C4-2B (cell line): ENCODE results near the gene GALNT10.

Experiments
- H3K27ac ChIP-seq: fragments of 450-650 bp; 2 replicates; pipeline ENCODE4 v1.5.1; 2017
- ZFX ChIP-seq: fragments of 450-650 bp; IDR thresholded peaks from 2 replicates; pipeline ENCODE4 v1.6.1; 2017
- TF ChIP-seq, protein P1 (sequence below): fragments of 450-650 bp; conservative IDR thresholded peaks from 2 replicates; pipeline ENCODE4 v1.5.1; 2017; ENCODE audit warnings: mild to moderate bottlenecking

GALNT10 gene

DNA sequence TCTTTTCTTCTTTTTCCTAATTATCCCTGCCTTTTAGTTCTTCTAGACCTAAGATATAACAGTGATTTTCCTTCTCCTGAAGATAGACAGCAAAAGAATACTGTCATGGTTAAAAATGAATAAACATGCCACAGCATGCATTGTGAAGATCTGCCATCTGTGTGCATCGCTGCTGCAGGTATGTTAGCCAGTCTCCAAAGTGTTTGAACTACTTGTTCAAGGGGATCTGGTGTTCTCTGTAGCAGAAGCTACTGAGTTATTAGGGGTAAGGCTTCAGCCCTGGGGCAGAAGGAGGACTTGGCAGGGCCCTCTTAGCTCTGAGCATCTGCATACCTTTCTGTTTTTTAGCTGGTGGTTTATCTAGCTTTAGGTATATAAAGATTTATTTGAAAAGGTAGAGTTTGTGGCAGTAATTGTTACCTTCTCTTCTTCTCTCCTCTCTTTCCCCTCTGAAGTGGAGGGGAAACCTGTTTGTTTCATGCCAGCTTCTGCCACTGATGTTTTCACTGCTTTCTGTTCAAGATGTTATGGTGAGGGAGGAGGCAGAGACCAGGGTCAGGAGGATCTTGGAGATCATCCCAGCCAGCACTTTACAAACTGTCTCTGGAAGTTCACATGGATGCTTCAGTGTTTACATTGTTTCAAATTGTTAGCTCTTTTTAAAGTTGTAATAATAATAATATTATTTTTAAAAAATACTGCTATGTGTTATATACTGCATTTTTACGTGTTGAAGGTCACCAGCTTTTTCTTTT lies 25.2 kb downstream of the GALNT10 start:
- TF ChIP-seq, protein P1, sequence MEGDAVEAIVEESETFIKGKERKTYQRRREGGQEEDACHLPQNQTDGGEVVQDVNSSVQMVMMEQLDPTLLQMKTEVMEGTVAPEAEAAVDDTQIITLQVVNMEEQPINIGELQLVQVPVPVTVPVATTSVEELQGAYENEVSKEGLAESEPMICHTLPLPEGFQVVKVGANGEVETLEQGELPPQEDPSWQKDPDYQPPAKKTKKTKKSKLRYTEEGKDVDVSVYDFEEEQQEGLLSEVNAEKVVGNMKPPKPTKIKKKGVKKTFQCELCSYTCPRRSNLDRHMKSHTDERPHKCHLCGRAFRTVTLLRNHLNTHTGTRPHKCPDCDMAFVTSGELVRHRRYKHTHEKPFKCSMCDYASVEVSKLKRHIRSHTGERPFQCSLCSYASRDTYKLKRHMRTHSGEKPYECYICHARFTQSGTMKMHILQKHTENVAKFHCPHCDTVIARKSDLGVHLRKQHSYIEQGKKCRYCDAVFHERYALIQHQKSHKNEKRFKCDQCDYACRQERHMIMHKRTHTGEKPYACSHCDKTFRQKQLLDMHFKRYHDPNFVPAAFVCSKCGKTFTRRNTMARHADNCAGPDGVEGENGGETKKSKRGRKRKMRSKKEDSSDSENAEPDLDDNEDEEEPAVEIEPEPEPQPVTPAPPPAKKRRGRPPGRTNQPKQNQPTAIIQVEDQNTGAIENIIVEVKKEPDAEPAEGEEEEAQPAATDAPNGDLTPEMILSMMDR, result no peak
- TF ChIP-seq ZFX, result no peak
- no peak overlapping the region for H3K27ac ChIP-seq

DNA sequence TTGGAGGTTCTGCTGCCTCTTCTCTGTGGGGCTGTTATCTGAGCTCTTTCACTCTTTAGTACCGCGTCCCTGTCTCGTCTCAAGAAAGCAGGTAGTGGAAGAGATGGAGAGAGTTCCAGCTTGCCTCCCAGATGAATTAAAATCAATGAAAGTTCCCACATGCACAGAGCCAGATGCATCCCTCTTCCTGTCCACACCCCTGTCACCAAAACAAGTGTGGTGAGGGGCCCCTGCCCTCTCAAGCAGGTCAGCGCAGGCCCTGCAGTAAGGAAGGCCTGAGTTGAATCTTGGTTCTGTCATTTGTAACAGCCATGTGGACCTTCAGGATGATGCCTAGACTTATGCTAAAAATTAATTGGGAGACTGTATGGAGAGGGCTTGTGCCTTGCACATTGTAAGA lies 26.9 kb downstream of the GALNT10 start:
- no peak overlapping the region for H3K27ac ChIP-seq
- TF ChIP-seq, protein P1, result no peak
- no peak for TF ChIP-seq ZFX

DNA sequence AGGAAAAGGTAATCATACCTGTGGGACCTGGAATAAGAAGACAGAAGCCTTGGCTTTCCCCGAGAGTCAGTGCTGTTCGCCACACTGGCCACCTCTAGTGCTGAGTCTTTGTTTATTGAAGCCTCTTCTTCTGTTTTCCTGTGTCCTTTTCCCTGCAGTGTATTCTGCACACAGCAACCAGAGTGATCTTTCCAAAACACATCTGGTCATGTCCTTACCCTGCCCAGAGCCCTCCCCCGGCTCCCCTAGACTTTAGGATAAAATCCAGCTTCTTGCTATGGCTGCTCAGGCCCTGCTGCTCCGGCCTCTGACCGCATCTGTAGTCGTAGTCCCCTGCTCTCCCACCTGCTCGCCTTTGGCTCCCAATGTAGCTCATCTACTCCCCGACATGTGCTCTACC lies 28.3 kb downstream of the GALNT10 start:
- no peak overlapping the region for H3K27ac ChIP-seq
- TF ChIP-seq ZFX, result no peak
- TF ChIP-seq, protein P1, result no peak

DNA sequence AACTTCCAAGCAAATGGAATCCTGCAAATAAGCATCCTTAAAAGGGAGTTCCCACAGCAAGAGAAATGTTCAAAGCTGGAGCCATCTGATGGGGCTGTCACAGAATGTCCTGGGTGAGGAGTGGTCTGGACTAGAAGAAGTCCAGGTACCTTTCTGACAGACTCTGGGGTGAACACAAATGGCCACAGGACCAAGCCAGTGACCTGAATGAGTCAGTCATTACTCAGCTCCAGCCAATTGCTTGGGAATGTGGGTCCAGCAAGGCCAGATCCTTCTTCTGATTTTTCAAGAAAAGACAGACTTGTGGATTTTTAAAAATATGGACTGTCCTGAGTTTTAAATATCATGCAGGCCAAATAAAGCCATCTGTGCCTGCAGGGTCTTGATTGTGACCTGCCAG lies 30.1 kb downstream of the GALNT10 start:
- no peak for TF ChIP-seq ZFX
- TF ChIP-seq, protein P1, result no peak
- no peak overlapping the region for H3K27ac ChIP-seq

DNA sequence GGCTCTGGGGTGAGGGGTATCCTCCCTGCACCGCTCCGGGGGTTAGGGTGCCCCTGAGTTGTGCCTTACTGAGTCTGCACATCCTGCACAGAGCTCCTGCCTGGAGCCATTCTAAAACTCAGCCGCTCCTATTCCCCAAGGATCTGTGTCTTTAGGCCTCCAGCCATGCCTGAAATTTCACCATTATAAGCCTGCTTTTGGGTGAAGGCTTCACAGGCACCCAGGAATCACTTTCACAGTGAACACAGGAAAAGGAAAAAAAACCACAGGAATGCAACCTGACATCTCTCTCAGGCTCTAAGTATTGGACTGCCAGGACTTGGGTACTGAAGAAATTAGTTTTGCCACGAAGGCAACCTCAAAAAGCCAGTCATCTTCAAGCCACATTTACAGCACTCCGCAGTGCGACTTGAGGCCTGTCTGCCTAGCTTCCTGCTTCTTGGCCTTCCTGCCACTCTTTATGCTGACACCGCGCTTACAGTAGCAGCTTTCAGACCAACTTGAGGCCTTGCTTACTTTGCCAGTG lies 30.9 kb downstream of the GALNT10 start:
- no peak for TF ChIP-seq ZFX
- TF ChIP-seq, protein P1, result no peak
- H3K27ac ChIP-seq, result no peak overlapping the region

DNA sequence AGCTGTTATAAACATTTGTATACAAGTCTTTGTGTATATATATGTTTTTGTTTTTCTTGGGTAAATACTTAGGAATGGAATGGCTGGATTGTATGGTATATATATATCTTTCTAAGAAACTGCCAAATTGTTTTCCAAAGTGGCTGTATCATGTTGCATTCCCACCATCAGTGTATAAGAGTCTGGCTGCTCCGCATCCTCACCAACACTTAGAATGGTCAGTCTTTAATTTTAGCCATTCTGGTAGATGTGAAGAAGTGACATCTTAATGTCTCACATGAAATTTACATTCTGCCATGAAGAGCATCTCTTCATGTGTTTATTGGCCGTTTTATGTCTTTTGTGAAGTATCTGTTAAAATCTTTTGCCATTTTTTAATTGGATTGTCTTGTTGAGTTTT lies 31.9 kb downstream of the GALNT10 start:
- H3K27ac ChIP-seq, result no peak overlapping the region
- TF ChIP-seq ZFX, result no peak
- TF ChIP-seq, protein P1, result no peak

DNA sequence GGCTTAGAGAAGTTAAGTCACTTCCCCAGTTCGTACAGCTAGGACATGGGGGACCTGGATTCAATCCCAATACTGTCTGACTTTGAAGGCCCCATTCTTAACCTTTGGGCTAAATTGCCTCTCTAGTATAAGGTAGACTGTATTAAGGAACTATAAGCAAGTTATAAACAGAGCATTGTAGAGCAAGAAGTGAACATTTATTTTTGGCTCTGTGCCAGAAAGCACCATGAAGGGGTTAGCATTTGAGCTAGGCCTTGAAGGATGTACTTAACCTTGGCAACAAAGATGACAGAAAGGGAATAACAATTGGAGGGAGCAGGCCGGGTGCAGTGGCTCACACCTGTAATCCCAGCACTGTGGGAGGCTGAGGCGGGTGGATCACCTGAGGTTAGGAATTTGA lies 32.8 kb downstream of the GALNT10 start:
- no peak overlapping the region for H3K27ac ChIP-seq
- TF ChIP-seq, protein P1, result no peak
- no peak for TF ChIP-seq ZFX
